ENCODE measurements around the gene MIP. TPM values are rescaled to one million over a fixed set of nuclear protein-coding genes. Genes with fewer than 3 reads are reported as not detected.

Gene MIP
- total RNA-seq, 1 donor from 2014 or later: not detected

GRCh38 chr12:56479625-56480024 lies 25.2 kb upstream of the MIP start:
- ATAC-seq: no peak
- Histone ChIP-seq H3K4me3 (no peak overlapping the region), H3K4me1 (no peaks in the 10 kb centered on the region), H3K27me3 (ENCODE audit: low read depth) (no peaks in the 10 kb centered on the region), H3K27ac (no peak overlapping the region), H3K9me3 (no peaks in the 10 kb centered on the region), H3K36me3 (no peaks in the 10 kb centered on the region)
- no peak for TF ChIP-seq CTCF (IDR thresholded peaks at IDR 0.05)
- DNase-seq: no peak
- intact Hi-C loops (cut with DNase I): no loop called here

GRCh38 chr12:56477521-56478225 lies 23.2 kb upstream of the MIP start:
- H3K36me3 ChIP-seq: peaks cover 10% of the 10 kb centered on the region
- H3K4me1 ChIP-seq: no peaks in the 10 kb centered on the region
- intact Hi-C loops (cut with DNase I): no loop called here
- ATAC-seq (no peak), DNase-seq (no peak)
- no peak overlapping the region for H3K27ac ChIP-seq
- H3K27me3 ChIP-seq (ENCODE audit: low read depth): no peaks in the 10 kb centered on the region
- TF ChIP-seq CTCF (IDR thresholded peaks at IDR 0.05): no peak
- H3K9me3 ChIP-seq: no peaks in the 10 kb centered on the region
- H3K4me3 ChIP-seq: no peak overlapping the region

DNA sequence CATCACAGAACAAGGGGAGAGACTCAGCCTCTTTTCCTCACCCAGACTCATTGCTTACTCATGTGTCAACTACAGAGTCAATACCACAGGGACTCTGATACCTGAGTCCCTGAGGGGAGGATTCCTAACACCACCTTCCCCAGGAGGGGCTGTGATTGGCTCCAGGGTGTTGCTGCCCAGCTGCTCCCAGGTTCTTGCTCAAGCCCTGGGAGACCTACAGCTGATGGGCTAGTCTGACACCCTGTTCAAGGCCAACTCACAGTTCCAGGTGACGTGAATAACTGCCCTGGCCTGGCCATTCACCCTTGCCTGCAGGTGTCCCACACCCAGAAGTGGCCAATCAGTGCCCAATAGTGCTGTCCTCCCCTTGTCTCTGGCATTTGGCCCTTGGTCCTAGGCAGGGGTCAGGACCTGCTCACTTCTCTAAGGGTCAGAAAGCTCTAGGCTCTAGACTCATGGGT lies 22.5 kb upstream of the MIP start:
- DNase-seq (no peak), ATAC-seq (no peak)
- intact Hi-C loops (cut with DNase I): no loop called here
- no peak overlapping the region for H3K4me3 ChIP-seq
- H3K27ac ChIP-seq: no peak overlapping the region
- no peaks in the 10 kb centered on the region for H3K27me3 ChIP-seq (ENCODE audit: low read depth)
- H3K9me3 ChIP-seq: no peaks in the 10 kb centered on the region
- no peaks in the 10 kb centered on the region for H3K4me1 ChIP-seq
- H3K36me3 ChIP-seq: peaks cover 10% of the 10 kb centered on the region
- no peak for TF ChIP-seq CTCF (IDR thresholded peaks at IDR 0.05)

- no peaks in the 10 kb centered on the region for H3K27me3 ChIP-seq (ENCODE audit: low read depth)
- no peaks in the 10 kb centered on the region for H3K9me3 ChIP-seq
- H3K36me3 ChIP-seq: peaks cover 10% of the 10 kb centered on the region
- DNase-seq (no peak), ATAC-seq (no peak)
- no peak for TF ChIP-seq CTCF (IDR thresholded peaks at IDR 0.05)
- no peak overlapping the region for H3K27ac ChIP-seq
- H3K4me1 ChIP-seq: no peaks in the 10 kb centered on the region
- intact Hi-C loops (cut with DNase I): no loop called here
- H3K4me3 ChIP-seq: no peak overlapping the region
Measured at GRCh38 chr12:56476143-56476542, 21.7 kb upstream of the MIP start.

DNA sequence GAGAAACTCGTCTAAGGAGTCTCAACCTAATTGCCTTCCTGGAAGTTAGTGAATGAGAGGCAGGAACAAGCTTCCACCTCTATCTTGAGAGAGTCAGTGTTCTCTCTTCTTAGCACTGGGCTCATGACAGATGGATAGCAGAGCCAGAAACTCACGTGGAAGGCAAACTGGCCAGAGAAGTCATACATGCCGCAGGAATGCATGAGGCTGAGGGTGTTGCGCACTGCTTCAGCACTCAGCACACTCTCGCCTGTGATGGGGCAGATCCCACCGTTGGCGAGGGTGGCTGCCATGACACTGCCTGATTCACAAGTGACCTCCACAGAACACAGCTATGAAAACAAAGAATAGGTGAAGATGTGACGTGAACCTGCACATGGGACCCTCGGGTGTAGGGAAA lies 19.9 kb upstream of the MIP start:
- H3K27ac ChIP-seq: no peak overlapping the region
- DNase-seq: no peak
- H3K27me3 ChIP-seq (ENCODE audit: low read depth): no peaks in the 10 kb centered on the region
- H3K9me3 ChIP-seq: no peaks in the 10 kb centered on the region
- no peak for TF ChIP-seq CTCF (IDR thresholded peaks at IDR 0.05)
- peaks cover 12% of the 10 kb centered on the region for H3K4me1 ChIP-seq
- no peak overlapping the region for H3K4me3 ChIP-seq
- peaks cover 10% of the 10 kb centered on the region for H3K36me3 ChIP-seq
- ATAC-seq: no peak
- intact Hi-C loops (cut with DNase I): no loop called here
